ENCODE results near the gene DGKZ. TPM values are rescaled to one million over a fixed set of nuclear protein-coding genes. Genes with fewer than 3 reads are reported as not detected.

Gene DGKZ
- total RNA-seq, 1 donor from 2014 or later = 46.8 TPM

- no peak overlapping the region for H3K27ac Mint-ChIP-seq (ENCODE audit: unreplicated experiment)
- H3K36me3 Mint-ChIP-seq (ENCODE audit: low read depth) = no peaks in the 10 kb centered on the region
- DNase-seq (ENCODE audit: low spot score) = no peak
- H3K4me1 Mint-ChIP-seq (ENCODE audit: low read depth) = peaks cover 21% of the 10 kb centered on the region
- H3K27me3 Mint-ChIP-seq (ENCODE audit: low read depth) = no peaks in the 10 kb centered on the region
- no peak for TF ChIP-seq CTCF (IDR thresholded peaks at IDR 0.05)
- H3K4me3 Mint-ChIP-seq (ENCODE audit: unreplicated experiment) = no peak overlapping the region
- H3K9me3 Mint-ChIP-seq (ENCODE audit: low read depth) = no peaks in the 10 kb centered on the region
These were observed 6.4 kb downstream of the DGKZ start for GRCh38 chr11:46353698-46354097.

DNA sequence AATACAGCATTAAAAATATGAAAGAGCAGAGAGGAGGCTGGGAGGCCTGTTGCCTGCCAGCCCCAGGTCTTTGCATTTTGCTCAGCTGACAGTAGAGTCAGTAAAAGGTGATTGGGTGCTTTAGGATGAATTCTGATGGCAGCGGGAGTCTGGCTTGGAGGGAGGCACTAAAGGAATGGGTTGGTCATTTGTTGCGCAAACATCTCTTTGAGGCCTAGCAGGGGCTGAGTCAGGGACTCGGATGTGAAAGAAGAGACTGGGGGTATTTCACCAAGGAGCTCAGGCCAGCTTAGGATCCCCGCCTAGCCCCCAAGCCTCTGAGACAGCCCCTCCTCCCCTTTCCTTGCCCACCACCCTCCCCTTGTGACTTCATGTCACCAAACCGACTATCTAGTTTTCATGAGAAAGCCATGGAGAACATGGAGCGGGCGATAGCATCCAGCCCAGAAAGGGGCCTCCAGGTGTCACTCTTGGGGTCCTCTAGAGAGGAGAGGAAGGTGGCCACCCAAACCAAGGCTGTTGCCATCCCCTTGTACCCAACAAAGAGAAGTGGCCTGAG lies 9.7 kb downstream of the DGKZ start:
- no peak overlapping the region for H3K4me3 Mint-ChIP-seq (ENCODE audit: unreplicated experiment)
- no peak overlapping the region for H3K27ac Mint-ChIP-seq (ENCODE audit: unreplicated experiment)
- no peak for DNase-seq (ENCODE audit: low spot score)
- no peaks in the 10 kb centered on the region for H3K27me3 Mint-ChIP-seq (ENCODE audit: low read depth)
- no peaks in the 10 kb centered on the region for H3K9me3 Mint-ChIP-seq (ENCODE audit: low read depth)
- H3K4me1 Mint-ChIP-seq (ENCODE audit: low read depth) = peaks cover 20% of the 10 kb centered on the region
- H3K36me3 Mint-ChIP-seq (ENCODE audit: low read depth) = no peaks in the 10 kb centered on the region
- no peak for TF ChIP-seq CTCF (IDR thresholded peaks at IDR 0.05)

- no peak for TF ChIP-seq CTCF (IDR thresholded peaks at IDR 0.05)
- H3K4me3 Mint-ChIP-seq (ENCODE audit: unreplicated experiment) = no peak overlapping the region
- H3K4me1 Mint-ChIP-seq (ENCODE audit: low read depth) = peaks cover 25% of the 10 kb centered on the region
- no peak for DNase-seq (ENCODE audit: low spot score)
- no peaks in the 10 kb centered on the region for H3K36me3 Mint-ChIP-seq (ENCODE audit: low read depth)
- H3K27ac Mint-ChIP-seq (ENCODE audit: unreplicated experiment) = no peak overlapping the region
- no peaks in the 10 kb centered on the region for H3K9me3 Mint-ChIP-seq (ENCODE audit: low read depth)
- H3K27me3 Mint-ChIP-seq (ENCODE audit: low read depth) = no peaks in the 10 kb centered on the region
These were observed 10.2 kb downstream of the DGKZ start for GRCh38 chr11:46357483-46357936.

- no peak for TF ChIP-seq CTCF (IDR thresholded peaks at IDR 0.05)
- no peak for DNase-seq (ENCODE audit: low spot score)
- Mint-ChIP-seq H3K4me3 (ENCODE audit: unreplicated experiment) (no peak overlapping the region), H3K27me3 (ENCODE audit: low read depth) (no peaks in the 10 kb centered on the region), H3K4me1 (ENCODE audit: low read depth) (peaks cover 41% of the 10 kb centered on the region), H3K27ac (ENCODE audit: unreplicated experiment) (no peak overlapping the region), H3K9me3 (ENCODE audit: low read depth) (no peaks in the 10 kb centered on the region), H3K36me3 (ENCODE audit: low read depth) (no peaks in the 10 kb centered on the region)
These were observed 12.7 kb downstream of the DGKZ start for GRCh38 chr11:46359953-46360352.

DNA sequence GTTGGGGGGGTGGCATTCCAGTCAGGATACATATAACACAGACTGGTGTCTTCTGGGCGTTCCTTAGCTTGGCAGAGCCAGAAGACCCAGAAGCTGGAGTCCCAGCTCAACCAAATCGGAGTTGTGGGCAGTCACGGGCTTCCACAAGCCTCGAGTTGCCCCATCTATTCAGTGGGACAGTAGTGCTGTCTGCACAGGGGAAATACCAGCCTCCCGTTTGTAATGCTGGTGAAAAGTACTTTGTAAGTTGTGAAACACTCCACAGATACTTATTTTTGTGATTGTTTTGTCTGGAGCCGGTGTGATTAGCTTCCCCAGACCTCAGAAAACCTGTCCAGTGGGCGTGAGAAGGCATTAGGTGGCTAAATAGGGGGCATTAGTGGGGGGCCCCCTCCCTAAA lies 13.6 kb downstream of the DGKZ start:
- Mint-ChIP-seq H3K4me1 (ENCODE audit: low read depth) (peaks cover 41% of the 10 kb centered on the region), H3K36me3 (ENCODE audit: low read depth) (no peaks in the 10 kb centered on the region), H3K9me3 (ENCODE audit: low read depth) (no peaks in the 10 kb centered on the region), H3K27me3 (ENCODE audit: low read depth) (no peaks in the 10 kb centered on the region), H3K4me3 (ENCODE audit: unreplicated experiment) (no peak overlapping the region), H3K27ac (ENCODE audit: unreplicated experiment) (peak overlapping the region; percentile 96)
- DNase-seq (ENCODE audit: low spot score) = no peak
- TF ChIP-seq CTCF (IDR thresholded peaks at IDR 0.05) = no peak

Data from chondrocyte (in vitro differentiated cells).